GM21786 (cell line): ENCODE measurements around the gene STIM1.

Source experiments
- ATAC-seq: cut with Tn5 transposase; IDR thresholded peaks from one replicate; pipeline ENCODE4 v1.9.1; 2021; ENCODE audit not compliant: unreplicated experiment

Gene STIM1

GRCh38 chr11:3944198-3944597, 88.7 kb downstream of the STIM1 start:
- no peak for ATAC-seq

- peak; percentile 7 for ATAC-seq
These were observed 91.1 kb downstream of the STIM1 start for GRCh38 chr11:3946455-3947017.

GRCh38 chr11:3947061-3947460, 91.6 kb downstream of the STIM1 start:
- peak; percentile 73 for ATAC-seq

- ATAC-seq = peak; percentile 55
These were observed 93.7 kb downstream of the STIM1 start for GRCh38 chr11:3949125-3949524.

- no peak for ATAC-seq
These were observed 95.7 kb downstream of the STIM1 start for GRCh38 chr11:3950996-3951660.

- no peak for ATAC-seq
These were observed 97.3 kb downstream of the STIM1 start for GRCh38 chr11:3952715-3953114.

GRCh38 chr11:3953327-3953726, 97.9 kb downstream of the STIM1 start:
- ATAC-seq = no peak

GRCh38 chr11:3954448-3955298, 99.2 kb downstream of the STIM1 start:
- no peak for ATAC-seq

GRCh38 chr11:3955299-3955665, 99.8 kb downstream of the STIM1 start:
- ATAC-seq = no peak

GRCh38 chr11:3956038-3956437, 100.6 kb downstream of the STIM1 start:
- ATAC-seq = no peak

- ATAC-seq = no peak
These were observed 101.3 kb downstream of the STIM1 start for GRCh38 chr11:3956748-3957147.

- no peak for ATAC-seq
These were observed 102.0 kb downstream of the STIM1 start for GRCh38 chr11:3957437-3957836.

GRCh38 chr11:3958281-3958680, 102.8 kb downstream of the STIM1 start:
- ATAC-seq = no peak

- peak; percentile 65 for ATAC-seq
These were observed 103.8 kb downstream of the STIM1 start for GRCh38 chr11:3959015-3959902.

GRCh38 chr11:3959903-3960265, 104.4 kb downstream of the STIM1 start:
- ATAC-seq = peak; percentile 16

GRCh38 chr11:3962406-3962840, 107.0 kb downstream of the STIM1 start:
- no peak for ATAC-seq

- ATAC-seq = no peak
These were observed 108.6 kb downstream of the STIM1 start for GRCh38 chr11:3964056-3964455.

- no peak for ATAC-seq
These were observed 109.6 kb downstream of the STIM1 start for GRCh38 chr11:3964935-3965604.

GRCh38 chr11:3967695-3968094, 112.2 kb downstream of the STIM1 start:
- no peak for ATAC-seq

- no peak for ATAC-seq
These were observed 113.7 kb downstream of the STIM1 start for GRCh38 chr11:3969200-3969599.

GRCh38 chr11:3969613-3970012, 114.1 kb downstream of the STIM1 start:
- no peak for ATAC-seq
